ENCODE results near the gene CEP112. TPM values are rescaled to one million over a fixed set of nuclear protein-coding genes. Genes with fewer than 3 reads are reported as not detected.
"Not testable (repeated sequence)": the region's sequence is repeated elsewhere in the genome, so short reads cannot be mapped to it uniquely, and the experiment has no call there.

Gene CEP112
- total RNA-seq, 1 donor from 2014 or later = 26.3 TPM

- Mint-ChIP-seq H3K36me3 (ENCODE audit: low read depth, unreplicated experiment) (peaks cover 4% of the 10 kb centered on the region), H3K27me3 (ENCODE audit: unreplicated experiment) (no peaks in the 10 kb centered on the region), H3K9me3 (ENCODE audit: unreplicated experiment) (no peaks in the 10 kb centered on the region), H3K4me3 (ENCODE audit: unreplicated experiment) (no peak overlapping the region), H3K4me1 (ENCODE audit: unreplicated experiment) (no peaks in the 10 kb centered on the region), H3K27ac (ENCODE audit: unreplicated experiment) (no peak overlapping the region)
- DNase-seq (ENCODE audit: low spot score) = no peak
- TF ChIP-seq CTCF (IDR thresholded peaks at IDR 0.05; ENCODE audit: unreplicated experiment) = no peak
These were observed 405.5 kb downstream of the CEP112 start for GRCh38 chr17:65786479-65786878.

GRCh38 chr17:65785109-65785508 lies 406.8 kb downstream of the CEP112 start:
- TF ChIP-seq CTCF (IDR thresholded peaks at IDR 0.05; ENCODE audit: unreplicated experiment) = no peak
- Mint-ChIP-seq H3K36me3 (ENCODE audit: low read depth, unreplicated experiment) (peaks cover 4% of the 10 kb centered on the region), H3K9me3 (ENCODE audit: unreplicated experiment) (no peaks in the 10 kb centered on the region), H3K4me1 (ENCODE audit: unreplicated experiment) (no peaks in the 10 kb centered on the region), H3K27me3 (ENCODE audit: unreplicated experiment) (no peaks in the 10 kb centered on the region), H3K27ac (ENCODE audit: unreplicated experiment) (no peak overlapping the region), H3K4me3 (ENCODE audit: unreplicated experiment) (no peak overlapping the region)
- DNase-seq (ENCODE audit: low spot score) = no peak

- TF ChIP-seq CTCF (IDR thresholded peaks at IDR 0.05; ENCODE audit: unreplicated experiment) = no peak
- H3K36me3 Mint-ChIP-seq (ENCODE audit: low read depth, unreplicated experiment) = peaks cover 4% of the 10 kb centered on the region
- no peaks in the 10 kb centered on the region for H3K4me1 Mint-ChIP-seq (ENCODE audit: unreplicated experiment)
- H3K9me3 Mint-ChIP-seq (ENCODE audit: unreplicated experiment) = no peaks in the 10 kb centered on the region
- H3K4me3 Mint-ChIP-seq (ENCODE audit: unreplicated experiment) = no peak overlapping the region
- DNase-seq (ENCODE audit: low spot score) = no peak
- no peak overlapping the region for H3K27ac Mint-ChIP-seq (ENCODE audit: unreplicated experiment)
- no peaks in the 10 kb centered on the region for H3K27me3 Mint-ChIP-seq (ENCODE audit: unreplicated experiment)
These were observed 408.0 kb downstream of the CEP112 start for GRCh38 chr17:65783845-65784334.

- H3K36me3 Mint-ChIP-seq (ENCODE audit: low read depth, unreplicated experiment); H3K27me3 Mint-ChIP-seq (ENCODE audit: unreplicated experiment); H3K4me1 Mint-ChIP-seq (ENCODE audit: unreplicated experiment); H3K9me3 Mint-ChIP-seq (ENCODE audit: unreplicated experiment); H3K4me3 Mint-ChIP-seq (ENCODE audit: unreplicated experiment); H3K27ac Mint-ChIP-seq (ENCODE audit: unreplicated experiment); DNase-seq (ENCODE audit: low spot score): not testable (repeated sequence)
These were observed 409.7 kb downstream of the CEP112 start for GRCh38 chr17:65782104-65782706.

- TF ChIP-seq CTCF (IDR thresholded peaks at IDR 0.05; ENCODE audit: unreplicated experiment) = no peak
- Mint-ChIP-seq H3K4me1 (ENCODE audit: unreplicated experiment) (no peaks in the 10 kb centered on the region), H3K36me3 (ENCODE audit: low read depth, unreplicated experiment) (peaks cover 4% of the 10 kb centered on the region), H3K9me3 (ENCODE audit: unreplicated experiment) (no peaks in the 10 kb centered on the region), H3K4me3 (ENCODE audit: unreplicated experiment) (no peak overlapping the region), H3K27ac (ENCODE audit: unreplicated experiment) (no peak overlapping the region), H3K27me3 (ENCODE audit: unreplicated experiment) (no peaks in the 10 kb centered on the region)
- no peak for DNase-seq (ENCODE audit: low spot score)
These were observed 411.8 kb downstream of the CEP112 start for GRCh38 chr17:65780111-65780510.
